Measurements from ENCODE around the gene EPHB2.

- TF ChIP-seq CTCF (IDR thresholded peaks at IDR 0.05) (no peak), POLR2A (IDR thresholded peaks at IDR 0.05) (no peak)
These were observed 233.9 kb downstream of the EPHB2 start for GRCh38 chr1:22944346-22945055.
